NCI-H446 (cell line): ENCODE data around the gene NPTX1.
"Not testable (repeated sequence)": the region's sequence is repeated elsewhere in the genome, so short reads cannot be mapped to it uniquely, and the experiment has no call there.

Experiments
- DNase-seq, 2 experiments: peaks; one replicate each; lab custom pipeline; 2025; lab: John Stamatoyannopoulos, UW

The NPTX1 gene

GRCh38 chr17:80475910-80476876 is at the start of gene NPTX1:
Gene NPTX1 (minus strand): TSS chr17:80476607. CDS start chr17:80476446, 161 bp downstream.
- peak in 1 of 2 experiments; percentile 85 for DNase-seq

DNA sequence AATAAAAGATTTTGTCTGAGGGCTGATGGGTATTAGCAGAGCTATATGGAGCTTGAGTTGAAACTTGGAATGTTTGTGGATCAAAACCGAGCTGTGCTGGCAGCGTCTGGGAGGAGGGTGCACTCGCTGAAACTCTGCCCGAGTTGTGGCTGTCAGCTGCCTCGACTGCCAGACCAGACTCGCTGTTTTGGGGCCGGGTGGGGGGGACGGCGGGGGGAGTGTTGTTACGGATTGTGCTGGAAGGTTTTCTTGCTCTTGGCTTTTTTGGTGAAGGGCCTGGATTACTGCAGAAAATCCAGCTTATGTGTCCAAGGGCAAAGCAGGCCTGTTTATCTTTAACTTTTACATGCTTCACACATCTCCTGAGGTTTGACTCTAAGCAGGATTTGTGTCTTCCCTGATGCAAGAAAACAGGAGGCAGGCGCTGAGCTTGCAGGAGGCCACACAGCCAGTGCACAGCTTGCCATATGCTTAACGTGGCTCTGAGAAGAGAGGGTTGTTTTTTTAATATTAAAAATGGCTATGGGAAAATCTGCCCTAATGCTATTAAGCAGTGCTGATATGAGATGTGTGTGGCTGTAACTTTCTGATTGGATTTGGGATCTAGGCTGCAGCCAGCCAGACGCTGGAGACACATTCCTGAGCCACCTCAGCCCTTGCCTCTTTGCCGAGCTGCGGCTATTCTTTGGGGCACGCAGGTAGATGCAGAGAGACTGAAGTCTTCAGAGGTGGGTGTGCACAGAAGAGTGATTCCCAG is 47.7 kb upstream of the NPTX1 start:
- no peak for DNase-seq

DNA sequence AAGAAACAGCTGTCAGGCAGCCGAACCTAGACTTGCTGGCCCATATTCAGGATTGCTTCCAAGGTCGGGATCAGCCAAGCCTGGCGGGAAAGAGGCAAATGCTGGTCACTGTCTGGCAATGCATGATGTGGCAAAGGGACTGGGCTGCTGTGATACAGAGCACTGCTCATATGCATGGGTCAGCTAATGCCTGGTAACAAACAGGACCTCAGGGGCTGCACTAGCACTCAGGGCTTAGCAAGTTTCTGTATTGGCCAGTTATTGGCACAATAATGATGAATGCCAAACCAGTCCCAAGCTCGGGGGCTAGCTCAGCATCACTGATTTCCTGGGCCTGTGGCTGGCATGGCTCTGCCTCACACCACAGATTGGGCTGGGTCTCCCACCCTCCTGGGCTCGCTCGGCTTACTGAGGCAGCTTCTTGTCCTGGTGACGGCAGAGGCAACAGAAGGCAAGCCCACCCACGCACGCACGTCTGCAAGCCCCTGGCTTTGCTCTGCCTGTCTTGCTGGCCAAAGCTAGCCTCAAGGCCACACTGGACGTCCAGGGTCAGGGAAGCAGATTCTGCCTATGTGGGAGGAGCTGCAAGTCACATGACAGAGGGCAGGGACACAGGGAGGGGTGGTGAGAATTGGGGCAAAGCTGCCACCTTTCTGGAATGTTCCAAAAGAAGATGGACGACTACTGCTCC is 46.8 kb upstream of the NPTX1 start:
- no peak for DNase-seq

- no peak for DNase-seq
Measured at GRCh38 chr17:80520810-80521455, 44.5 kb upstream of the NPTX1 start.

- no peak for DNase-seq
Measured at GRCh38 chr17:80519091-80519781, 42.8 kb upstream of the NPTX1 start.

DNA sequence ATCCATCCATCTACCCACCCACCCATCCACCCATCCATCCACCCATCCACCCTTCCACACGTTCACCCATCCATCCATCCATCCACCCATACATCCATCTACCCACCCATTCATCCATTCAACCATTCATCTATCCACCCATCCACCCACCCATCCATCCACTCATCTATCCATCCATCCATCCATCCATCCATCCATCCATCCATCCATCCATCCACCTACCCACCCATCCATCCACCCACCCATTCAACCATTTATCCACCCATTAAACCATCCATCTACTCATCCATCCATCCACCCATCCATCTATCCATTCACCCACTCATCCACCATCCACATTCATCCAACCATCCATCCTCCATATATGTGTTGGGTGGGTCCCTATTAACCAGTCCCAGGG is 42.0 kb upstream of the NPTX1 start:
- DNase-seq: no peak

GRCh38 chr17:80517641-80518040 is 41.2 kb upstream of the NPTX1 start:
- no peak for DNase-seq

DNA sequence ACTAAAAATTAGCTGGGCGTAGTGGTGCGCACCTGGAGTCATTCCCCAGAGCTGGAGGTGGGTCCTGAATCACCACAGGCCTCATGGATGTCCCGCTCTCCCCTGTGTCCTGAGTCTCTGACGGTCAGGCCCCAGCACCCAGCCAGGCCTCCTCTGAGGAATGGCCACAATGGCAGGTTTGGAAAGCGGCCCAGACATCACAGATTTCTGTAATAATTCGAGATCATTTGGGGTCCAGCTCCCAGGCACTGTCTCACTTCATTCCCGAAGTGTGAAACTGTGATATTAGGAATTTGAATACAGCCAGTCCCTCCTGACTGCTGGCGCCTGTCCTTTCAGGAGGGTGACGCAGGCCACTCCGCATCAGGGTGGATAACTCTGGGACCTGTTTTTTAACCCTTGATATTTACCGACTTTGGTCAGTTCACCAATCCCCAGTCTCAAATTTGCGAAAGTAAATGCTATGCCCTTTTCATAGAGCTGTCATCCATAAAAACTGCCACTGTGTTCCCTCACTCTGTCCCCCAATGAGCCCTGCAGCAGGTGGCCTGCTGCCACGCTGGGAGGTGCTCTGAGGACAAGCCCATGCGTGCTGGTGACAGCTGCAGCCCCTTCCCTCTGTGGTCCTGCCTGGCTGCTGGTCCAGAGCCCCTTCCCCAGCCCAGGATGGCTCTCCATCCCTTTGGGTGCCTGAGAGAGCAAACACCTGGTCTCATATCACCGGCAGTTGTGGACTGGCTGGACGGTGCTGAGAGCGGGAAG is 39.9 kb upstream of the NPTX1 start:
- DNase-seq: no peak

DNA sequence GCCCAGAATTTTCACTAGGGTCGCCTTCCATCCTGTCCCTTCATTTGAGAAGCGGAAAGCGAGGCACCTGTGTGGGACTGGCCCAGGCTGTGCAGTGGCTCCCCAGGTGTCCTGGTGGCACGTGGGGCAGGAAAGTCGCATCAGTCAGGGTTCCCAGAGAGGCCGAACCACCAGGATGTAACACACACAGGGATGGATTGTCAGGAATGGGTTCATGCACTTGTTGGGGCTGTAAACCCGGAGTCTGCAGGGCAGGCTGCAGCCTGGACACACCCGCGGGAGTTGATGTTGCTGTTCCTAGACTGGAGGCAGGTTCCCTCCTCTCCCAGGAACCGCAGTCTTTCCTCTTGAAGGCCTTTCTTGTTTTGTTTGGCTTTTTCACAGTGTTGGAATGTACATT is 37.5 kb upstream of the NPTX1 start:
- DNase-seq: no peak

- DNase-seq: no peak
Measured at GRCh38 chr17:80513201-80513600, 36.8 kb upstream of the NPTX1 start.

- DNase-seq: no peak
Measured at GRCh38 chr17:80512233-80512632, 35.8 kb upstream of the NPTX1 start.

- no peak for DNase-seq
Measured at GRCh38 chr17:80511222-80512180, 35.1 kb upstream of the NPTX1 start.

- no peak for DNase-seq
Measured at GRCh38 chr17:80510772-80511171, 34.4 kb upstream of the NPTX1 start.

DNA sequence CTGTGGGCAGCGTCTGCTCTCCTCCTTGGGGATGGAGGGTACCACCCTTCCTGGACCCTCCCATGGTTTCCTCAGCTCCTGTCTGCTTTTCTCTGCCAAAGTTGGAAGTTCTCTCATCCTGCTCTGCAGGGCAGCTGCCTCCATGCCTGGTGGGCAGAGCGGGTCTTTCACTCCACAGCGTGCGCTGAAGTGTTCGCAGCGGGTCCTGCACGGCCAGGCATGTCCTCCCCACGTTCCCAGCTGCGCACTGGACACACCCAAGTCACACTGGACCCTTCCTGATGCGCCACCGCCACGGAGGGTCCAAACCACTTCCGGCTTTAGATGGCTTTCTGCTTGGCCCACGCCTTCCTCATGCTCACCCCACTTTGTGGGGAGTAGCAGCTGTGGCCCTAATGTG is 33.7 kb upstream of the NPTX1 start:
- DNase-seq: no peak

DNA sequence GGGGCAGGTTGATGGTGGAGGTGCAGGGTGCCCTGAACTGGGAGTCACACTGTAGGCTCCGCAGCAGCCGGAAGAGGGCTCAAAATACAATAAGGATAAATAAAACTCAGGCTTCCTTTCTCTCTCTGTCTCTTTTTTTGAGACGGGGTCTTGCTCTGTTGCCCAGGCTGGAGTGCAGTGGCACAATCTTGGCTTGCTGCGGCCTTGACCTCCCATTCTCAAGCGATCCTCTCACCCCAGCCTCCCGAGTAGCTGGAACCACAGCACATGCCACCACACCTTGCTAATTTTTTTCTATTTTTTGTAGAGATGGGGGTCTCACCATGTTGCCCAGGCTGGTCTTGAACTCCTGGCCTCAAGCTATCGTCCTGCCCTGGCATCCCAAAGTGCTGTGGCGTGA is 32.9 kb upstream of the NPTX1 start:
- no peak for DNase-seq

GRCh38 chr17:80507965-80508364 is 31.6 kb upstream of the NPTX1 start:
- DNase-seq: no peak

- not testable (repeated sequence) for DNase-seq
Measured at GRCh38 chr17:80507177-80507576, 30.8 kb upstream of the NPTX1 start.

- DNase-seq: no peak
Measured at GRCh38 chr17:80504686-80505413, 28.4 kb upstream of the NPTX1 start.

DNA sequence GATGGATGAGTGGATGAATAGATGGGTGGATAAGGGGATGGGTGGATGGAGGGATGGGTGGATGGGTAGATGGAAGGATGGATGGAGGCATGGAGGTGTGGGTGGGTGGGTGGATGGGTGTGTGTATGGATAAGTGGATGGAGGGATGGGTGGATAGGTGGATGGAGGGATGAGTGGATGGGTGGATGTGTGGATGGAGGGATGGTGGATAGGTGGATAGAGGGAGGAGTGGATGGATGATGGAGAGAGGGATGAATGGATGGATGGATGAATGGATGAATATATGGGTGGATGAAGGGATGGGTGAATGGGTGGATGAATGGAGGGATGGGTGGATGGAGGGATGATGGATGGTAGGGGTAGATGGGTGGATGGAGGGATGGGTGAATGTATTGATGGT is 27.5 kb upstream of the NPTX1 start:
- no peak for DNase-seq
